ENCODE measurements around the gene IDNK.

GRCh38 chr9:83623679-83624076 lies 735 bp downstream of the IDNK start:
- TF ChIP-seq CTCF (IDR thresholded peaks at IDR 0.05) (no peak), POLR2A (IDR thresholded peaks at IDR 0.05) (no peak)

Data from ovary (tissue), 3 donors.